GM12872 (cell line): ENCODE results near the gene TSPEAR.

Experiments
- CTCF ChIP-seq: IDR thresholded peaks from 3 replicates; pipeline ENCODE4 v1.5.1; 2011; ENCODE audit warnings: low read depth, mild to moderate bottlenecking, low read length, moderate library complexity; ENCODE audit not compliant: insufficient read depth

Gene TSPEAR

GRCh38 chr21:44556879-44557278 is 154.5 kb downstream of the TSPEAR start:
- no peak for TF ChIP-seq CTCF

GRCh38 chr21:44555200-44555875 is 156.0 kb downstream of the TSPEAR start:
- TF ChIP-seq CTCF, result no peak

GRCh38 chr21:44552681-44553080 is 158.7 kb downstream of the TSPEAR start:
- TF ChIP-seq CTCF, result no peak

- no peak for TF ChIP-seq CTCF
These were observed 159.2 kb downstream of the TSPEAR start for GRCh38 chr21:44552136-44552535.

GRCh38 chr21:44551340-44551961 is 159.9 kb downstream of the TSPEAR start, which contains the start of gene KRTAP10-2:
Gene KRTAP10-2 (minus strand): TSS chr21:44551505. CDS start chr21:44551458, 47 bp downstream.
- TF ChIP-seq CTCF, result no peak

- TF ChIP-seq CTCF, result no peak
These were observed 160.6 kb downstream of the TSPEAR start for GRCh38 chr21:44550807-44551206.

GRCh38 chr21:44549525-44550211 is 161.7 kb downstream of the TSPEAR start:
- TF ChIP-seq CTCF, result no peak
